Measurements from ENCODE around the gene ARAP2.

DNA sequence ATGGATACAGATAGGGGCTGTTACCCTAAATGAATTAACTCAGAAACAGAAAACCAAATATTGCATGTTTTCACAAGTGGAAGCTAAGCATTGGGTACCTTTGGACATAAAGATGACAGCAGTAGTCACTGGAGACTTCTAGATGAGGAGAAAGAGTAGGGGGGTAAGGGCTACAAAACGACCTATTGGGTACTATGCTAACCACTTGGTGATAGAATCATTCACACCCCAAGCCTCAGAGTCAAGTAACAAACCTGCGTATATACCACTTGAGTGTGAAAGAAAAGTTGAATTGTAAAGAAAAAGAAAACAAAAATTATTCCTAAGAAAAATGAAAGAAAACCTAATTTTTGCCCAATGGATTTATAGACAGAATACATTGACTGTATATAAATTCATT is 7.7 kb upstream of the ARAP2 start:
- no peak for TF ChIP-seq CTCF (IDR thresholded peaks at IDR 0.05)
- TF ChIP-seq REST (IDR thresholded peaks at IDR 0.05; ENCODE audit: insufficient read depth in 1 of 2, low read depth in 2 of 2, low read length in 1 of 2): no peak
- TF ChIP-seq POLR2AphosphoS5 (IDR thresholded peaks at IDR 0.05; ENCODE audit: low read depth, low read length): no peak
- TF ChIP-seq TCF7L2 (IDR thresholded peaks at IDR 0.05; ENCODE audit: low read depth, low read length): no peak
- TF ChIP-seq SIN3A (IDR thresholded peaks at IDR 0.05; ENCODE audit: borderline replicate concordance, insufficient read depth, low read depth, low read length): no peak

Measured in Panc1 (cell line).